Raji (cell line): ENCODE measurements around the gene EFNA4.
A peak's percentile ranks its signal among the peaks of the same experiment; 100 is the strongest.

ENCODE experiments used
- POLR2A ChIP-seq: IDR thresholded peaks from 2 replicates; pipeline ENCODE4 v1.6.1; 2011; ENCODE audit warnings: low read depth, low read length, control low read depth; ENCODE audit not compliant: insufficient read depth

EFNA4 gene, protein sequence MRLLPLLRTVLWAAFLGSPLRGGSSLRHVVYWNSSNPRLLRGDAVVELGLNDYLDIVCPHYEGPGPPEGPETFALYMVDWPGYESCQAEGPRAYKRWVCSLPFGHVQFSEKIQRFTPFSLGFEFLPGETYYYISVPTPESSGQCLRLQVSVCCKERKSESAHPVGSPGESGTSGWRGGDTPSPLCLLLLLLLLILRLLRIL

DNA sequence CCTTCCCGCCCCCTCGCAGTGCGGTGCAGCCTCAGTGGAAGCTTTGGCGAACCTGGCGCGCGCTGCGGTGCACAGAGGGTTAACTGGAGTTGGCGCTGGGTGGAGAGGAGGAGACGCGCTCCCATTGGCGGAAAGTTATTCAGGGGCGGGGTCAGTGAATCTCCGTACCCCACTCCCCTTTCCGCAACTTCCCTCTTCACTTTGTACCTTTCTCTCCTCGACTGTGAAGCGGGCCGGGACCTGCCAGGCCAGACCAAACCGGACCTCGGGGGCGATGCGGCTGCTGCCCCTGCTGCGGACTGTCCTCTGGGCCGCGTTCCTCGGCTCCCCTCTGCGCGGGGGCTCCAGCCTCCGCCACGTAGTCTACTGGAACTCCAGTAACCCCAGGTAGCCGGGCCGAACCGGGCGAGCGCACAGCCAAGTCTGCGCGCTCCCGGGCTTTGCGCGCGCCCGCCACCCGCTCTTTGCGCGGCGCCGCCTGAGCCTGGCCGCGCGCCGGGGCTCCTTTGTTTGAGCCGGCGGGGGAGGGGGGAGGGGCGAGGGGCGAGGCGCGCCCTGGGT is at the start of gene EFNA4:
EFNA4 (plus strand) TSS at position 191 of the 561 bp plus-strand sequence; CDS start at position 275, 84 bp downstream.
- TF ChIP-seq POLR2A: peak; percentile 97

- no peak for TF ChIP-seq POLR2A
Observed at GRCh38 chr1:155014709-155015508, 48.6 kb upstream of the EFNA4 start.

DNA sequence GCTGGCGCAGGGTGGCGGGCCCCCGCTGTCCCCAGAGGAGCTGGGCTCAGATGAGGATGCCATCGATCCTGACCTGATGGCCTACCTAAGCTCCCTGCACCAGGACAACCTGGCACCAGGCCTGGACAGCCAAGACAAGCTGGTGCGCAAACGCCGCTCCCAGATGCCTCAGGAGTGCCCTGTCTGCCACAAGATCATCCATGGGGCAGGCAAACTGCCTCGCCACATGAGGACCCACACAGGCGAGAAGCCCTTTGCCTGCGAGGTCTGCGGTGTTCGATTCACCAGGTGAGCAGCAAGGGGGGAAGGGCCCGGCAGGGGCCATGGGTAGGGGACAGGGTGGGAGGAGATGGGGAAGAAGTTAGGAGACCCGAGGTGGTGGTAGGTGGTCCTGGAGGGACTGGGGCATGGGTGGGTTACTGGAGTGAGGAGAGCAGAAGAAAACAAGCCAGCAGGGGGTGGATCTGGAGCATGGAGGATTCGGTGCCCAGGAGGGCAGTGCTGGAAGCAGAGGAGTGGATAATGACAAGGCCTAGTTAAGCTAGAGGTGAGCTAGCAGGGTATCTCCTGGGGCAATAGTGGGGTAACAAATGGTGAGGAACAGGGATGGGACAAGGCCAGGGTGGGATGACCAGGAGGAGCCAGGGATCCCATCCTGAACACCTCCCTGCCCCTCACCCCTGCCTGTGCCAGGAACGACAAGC is 47.9 kb upstream of the EFNA4 start:
- no peak for TF ChIP-seq POLR2A

DNA sequence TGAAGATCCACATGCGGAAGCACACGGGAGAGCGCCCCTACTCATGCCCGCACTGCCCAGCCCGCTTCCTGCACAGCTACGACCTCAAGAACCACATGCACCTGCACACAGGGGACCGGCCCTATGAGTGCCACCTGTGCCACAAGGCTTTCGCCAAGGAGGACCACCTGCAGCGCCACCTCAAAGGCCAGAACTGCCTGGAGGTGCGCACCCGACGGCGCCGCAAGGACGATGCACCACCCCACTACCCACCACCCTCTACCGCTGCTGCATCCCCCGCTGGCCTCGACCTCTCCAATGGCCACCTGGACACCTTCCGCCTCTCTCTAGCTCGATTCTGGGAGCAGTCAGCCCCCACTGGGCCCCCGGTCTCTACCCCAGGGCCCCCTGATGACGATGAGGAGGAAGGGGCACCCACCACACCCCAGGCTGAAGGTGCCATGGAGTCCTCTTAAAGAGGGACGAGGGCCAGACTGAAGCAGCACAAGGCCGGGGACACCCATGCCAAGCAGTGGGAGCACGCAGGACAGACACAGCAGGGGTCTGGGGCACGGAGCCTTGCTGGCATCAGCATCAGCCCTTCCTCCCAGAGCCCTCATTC is 47.2 kb upstream of the EFNA4 start:
- TF ChIP-seq POLR2A: no peak

- TF ChIP-seq POLR2A: 0 out of 2 replicates have a peak, but pooled peaks have one; percentile 36
Observed at GRCh38 chr1:155017041-155017945, 46.2 kb upstream of the EFNA4 start.

GRCh38 chr1:155017946-155018316 is 45.6 kb upstream of the EFNA4 start:
- TF ChIP-seq POLR2A: no peak

GRCh38 chr1:155018617-155019348 is 44.8 kb upstream of the EFNA4 start:
- no peak for TF ChIP-seq POLR2A

DNA sequence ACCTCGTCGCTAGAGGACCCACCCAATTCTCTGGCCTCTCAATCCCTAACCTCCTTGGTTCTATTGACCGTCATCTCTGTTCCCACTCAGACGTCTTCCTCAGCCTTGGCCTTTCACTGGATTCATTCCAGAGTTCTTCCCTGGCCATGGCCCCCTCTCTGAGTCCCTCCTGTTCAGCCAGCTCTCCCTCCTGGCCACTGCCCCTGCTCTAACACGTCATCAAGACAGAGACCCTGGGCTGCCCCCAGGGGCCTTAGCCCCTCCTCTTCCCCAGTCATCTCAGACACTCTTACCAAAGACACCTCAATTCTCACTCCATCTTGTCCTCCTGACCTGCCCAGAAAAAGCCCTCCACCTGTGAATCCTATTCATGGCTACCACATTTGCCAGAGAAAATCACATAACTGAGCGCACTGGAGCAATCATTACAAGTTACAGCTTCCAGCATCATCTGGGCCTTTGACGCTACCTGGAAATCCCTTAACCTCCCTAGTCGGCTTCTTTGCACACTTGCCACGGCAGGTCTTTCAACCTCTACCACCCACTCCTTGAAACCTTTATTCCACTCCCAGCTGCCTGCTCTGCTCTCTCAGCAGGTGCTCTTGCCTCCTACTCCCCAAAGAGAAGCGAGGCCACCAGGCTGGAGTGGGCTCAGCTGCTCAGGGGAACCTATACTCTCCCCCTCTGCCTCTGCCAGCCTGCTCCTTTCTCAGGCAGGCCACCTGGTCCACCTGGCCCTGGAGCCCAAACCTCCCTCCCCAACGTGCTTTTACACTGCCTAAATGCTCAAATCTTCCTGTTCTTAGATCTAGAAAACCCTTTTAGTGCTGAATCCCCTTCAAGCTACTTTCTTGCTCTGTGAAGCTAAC is 43.9 kb upstream of the EFNA4 start:
- TF ChIP-seq POLR2A: no peak

GRCh38 chr1:155022136-155022926 is 41.2 kb upstream of the EFNA4 start:
- TF ChIP-seq POLR2A: no peak

DNA sequence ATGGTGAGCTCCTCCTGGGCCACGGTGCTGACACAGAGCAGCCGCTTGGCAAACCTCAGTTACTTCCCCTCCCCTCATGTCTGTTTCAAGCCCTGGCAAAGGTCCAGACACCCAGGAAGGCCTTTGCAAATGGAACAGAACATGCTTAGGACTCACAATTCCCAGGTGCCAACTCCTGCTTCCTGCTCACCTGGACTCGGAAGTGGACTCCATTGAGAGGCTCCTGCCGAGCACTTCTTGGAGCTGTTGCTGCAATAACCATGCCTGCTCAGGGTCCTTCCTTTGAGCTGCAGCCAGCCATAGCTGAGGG is 40.7 kb upstream of the EFNA4 start:
- TF ChIP-seq POLR2A: no peak

DNA sequence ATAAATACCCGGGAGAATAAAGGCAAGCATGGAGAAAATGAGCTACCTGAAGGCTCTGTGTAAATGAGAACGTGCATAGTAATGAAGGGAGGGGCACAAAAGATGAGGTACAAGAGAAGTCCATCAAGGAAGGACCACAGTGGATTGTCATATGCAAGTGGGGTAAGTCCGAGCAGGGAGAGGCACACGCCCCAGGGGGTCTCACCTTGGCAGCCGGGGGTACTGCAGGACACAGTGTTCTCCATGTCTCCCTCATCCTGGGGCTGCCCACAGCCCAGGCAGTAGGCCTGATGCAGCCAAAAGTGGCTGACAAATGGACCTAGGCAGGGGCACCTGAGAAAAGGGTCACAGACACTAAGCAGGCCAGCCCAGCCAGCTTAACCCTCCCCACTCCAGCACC is 39.9 kb upstream of the EFNA4 start:
- no peak for TF ChIP-seq POLR2A

- no peak for TF ChIP-seq POLR2A
Observed at GRCh38 chr1:155024315-155024714, 39.2 kb upstream of the EFNA4 start.
